Activated naive CD8-positive, alpha-beta T cell treated with anti-CD3 and anti-CD28 coated beads, Interleukin-2, amount 50 U/mL, for 24 hours (primary cell): ENCODE data around the gene MMP23B.
A peak's percentile ranks its signal among the peaks of the same experiment; 100 is the strongest.
"Not testable (repeated sequence)": the region's sequence is repeated elsewhere in the genome, so short reads cannot be mapped to it uniquely, and the experiment has no call there.

Experiments
- ATAC-seq: fragments of 150-1000 bp; cut with Tn5 transposase; one replicate; pipeline ENCODE4 v1.10.0; 2021
- DNase-seq: peaks from one replicate; pipeline ENCODE4 v3.0.0; 2021
- H3K27ac Mint-ChIP-seq: one replicate; pipeline ENCODE4 v1.8.0; 2021; ENCODE audit warnings: mild to moderate bottlenecking, mixed read lengths
- H3K27me3 Mint-ChIP-seq: one replicate; pipeline ENCODE4 v1.8.0; 2021; ENCODE audit warnings: mixed read lengths
- H3K36me3 Mint-ChIP-seq: one replicate; pipeline ENCODE4 v1.8.0; 2021; ENCODE audit warnings: low read depth, mixed read lengths
- H3K4me1 Mint-ChIP-seq: one replicate; pipeline ENCODE4 v1.8.0; 2021; ENCODE audit warnings: mixed read lengths
- H3K4me3 Mint-ChIP-seq: one replicate; pipeline ENCODE4 v1.8.0; 2021; ENCODE audit warnings: mild to moderate bottlenecking, moderate library complexity, mixed read lengths
- H3K9me3 Mint-ChIP-seq: one replicate; pipeline ENCODE4 v1.8.0; 2021; ENCODE audit warnings: mixed read lengths

MMP23B gene

GRCh38 chr1:1630191-1630964 is 1.6 kb upstream of the MMP23B start:
- Mint-ChIP-seq H3K27ac (peak overlapping the region; percentile 91), H3K4me1 (peaks cover 6% of the 10 kb centered on the region), H3K9me3 (no peaks in the 10 kb centered on the region)

GRCh38 chr1:1630965-1631781 is 800 bp upstream of the MMP23B start:
- peaks cover 3% of the 10 kb centered on the region for H3K27me3 Mint-ChIP-seq
- peaks cover 2% of the 10 kb centered on the region for H3K36me3 Mint-ChIP-seq
- peaks cover 6% of the 10 kb centered on the region for H3K4me1 Mint-ChIP-seq
- no peak overlapping the region for H3K27ac Mint-ChIP-seq
- peak; percentile 32 for DNase-seq
- ATAC-seq, result no peak
- no peak overlapping the region for H3K4me3 Mint-ChIP-seq
- no peaks in the 10 kb centered on the region for H3K9me3 Mint-ChIP-seq

More at GRCh38 chr1:1630191-1630964, 1.6 kb upstream of the MMP23B start:
- peak; percentile 65 for ATAC-seq
- DNase-seq, result peak; percentile 92
- peaks cover 2% of the 10 kb centered on the region for H3K36me3 Mint-ChIP-seq
- peak overlapping the region; percentile 77 for H3K4me3 Mint-ChIP-seq
- H3K27me3 Mint-ChIP-seq, result peaks cover 3% of the 10 kb centered on the region

- not testable (repeated sequence) for H3K4me1 Mint-ChIP-seq, H3K27ac Mint-ChIP-seq, H3K27me3 Mint-ChIP-seq, H3K36me3 Mint-ChIP-seq, H3K9me3 Mint-ChIP-seq, DNase-seq, H3K4me3 Mint-ChIP-seq, ATAC-seq
These were observed 1.4 kb downstream of the MMP23B start for GRCh38 chr1:1633409-1633808.

- not testable (repeated sequence) for H3K27ac Mint-ChIP-seq, ATAC-seq, H3K4me3 Mint-ChIP-seq, H3K9me3 Mint-ChIP-seq, DNase-seq, H3K27me3 Mint-ChIP-seq, H3K36me3 Mint-ChIP-seq, H3K4me1 Mint-ChIP-seq
These were observed 2.6 kb downstream of the MMP23B start for GRCh38 chr1:1634613-1635012.

- DNase-seq, H3K27ac Mint-ChIP-seq: not testable (repeated sequence)
These were observed 4.9 kb downstream of the MMP23B start for GRCh38 chr1:1636621-1637478.

GRCh38 chr1:1637479-1637875 is 5.5 kb downstream of the MMP23B start:
- not testable (repeated sequence) for H3K27me3 Mint-ChIP-seq, H3K4me1 Mint-ChIP-seq, H3K4me3 Mint-ChIP-seq, H3K27ac Mint-ChIP-seq, DNase-seq, ATAC-seq, H3K36me3 Mint-ChIP-seq, H3K9me3 Mint-ChIP-seq

More at GRCh38 chr1:1636621-1637478, 4.9 kb downstream of the MMP23B start:
- H3K4me1 Mint-ChIP-seq, ATAC-seq, H3K9me3 Mint-ChIP-seq, H3K36me3 Mint-ChIP-seq, H3K4me3 Mint-ChIP-seq, H3K27me3 Mint-ChIP-seq: not testable (repeated sequence)

- not testable (repeated sequence) for H3K4me1 Mint-ChIP-seq, H3K36me3 Mint-ChIP-seq, DNase-seq, H3K4me3 Mint-ChIP-seq, H3K27ac Mint-ChIP-seq, H3K27me3 Mint-ChIP-seq, ATAC-seq, H3K9me3 Mint-ChIP-seq
These were observed 6.6 kb downstream of the MMP23B start for GRCh38 chr1:1638528-1638927.

- DNase-seq, H3K27ac Mint-ChIP-seq, H3K4me1 Mint-ChIP-seq, H3K36me3 Mint-ChIP-seq, H3K4me3 Mint-ChIP-seq, ATAC-seq, H3K27me3 Mint-ChIP-seq, H3K9me3 Mint-ChIP-seq: not testable (repeated sequence)
These were observed 7.4 kb downstream of the MMP23B start for GRCh38 chr1:1639368-1639767.

- H3K27me3 Mint-ChIP-seq, H3K4me1 Mint-ChIP-seq, H3K27ac Mint-ChIP-seq, H3K4me3 Mint-ChIP-seq, ATAC-seq, H3K9me3 Mint-ChIP-seq, H3K36me3 Mint-ChIP-seq, DNase-seq: not testable (repeated sequence)
These were observed 8.1 kb downstream of the MMP23B start for GRCh38 chr1:1640081-1640480.

- H3K27ac Mint-ChIP-seq, ATAC-seq, H3K36me3 Mint-ChIP-seq, H3K4me1 Mint-ChIP-seq, H3K27me3 Mint-ChIP-seq, H3K4me3 Mint-ChIP-seq, H3K9me3 Mint-ChIP-seq, DNase-seq: not testable (repeated sequence)
These were observed 8.9 kb downstream of the MMP23B start for GRCh38 chr1:1640711-1641461.

- H3K36me3 Mint-ChIP-seq, result peaks cover 22% of the 10 kb centered on the region
- H3K4me1 Mint-ChIP-seq, DNase-seq, H3K27me3 Mint-ChIP-seq, H3K27ac Mint-ChIP-seq, ATAC-seq, H3K9me3 Mint-ChIP-seq, H3K4me3 Mint-ChIP-seq: not testable (repeated sequence)
These were observed 14.4 kb downstream of the MMP23B start for GRCh38 chr1:1646326-1646725.

GRCh38 chr1:1647567-1648241 is 15.7 kb downstream of the MMP23B start:
- H3K4me1 Mint-ChIP-seq, ATAC-seq, DNase-seq, H3K4me3 Mint-ChIP-seq, H3K27me3 Mint-ChIP-seq, H3K9me3 Mint-ChIP-seq: not testable (repeated sequence)
- Mint-ChIP-seq H3K36me3 (peaks cover 33% of the 10 kb centered on the region), H3K27ac (peak overlapping the region; percentile 4)

GRCh38 chr1:1648265-1648664 is 16.3 kb downstream of the MMP23B start:
- H3K27ac Mint-ChIP-seq, result peak overlapping the region; percentile 4
- H3K4me3 Mint-ChIP-seq, DNase-seq, ATAC-seq, H3K27me3 Mint-ChIP-seq, H3K4me1 Mint-ChIP-seq, H3K9me3 Mint-ChIP-seq: not testable (repeated sequence)
- peaks cover 35% of the 10 kb centered on the region for H3K36me3 Mint-ChIP-seq
